Measurements from ENCODE around the gene FAM9A.
"Not testable (repeated sequence)": the region's sequence is repeated elsewhere in the genome, so short reads cannot be mapped to it uniquely, and the experiment has no call there.

Gene FAM9A

GRCh38 chrX:8783097-8783713 is 18.0 kb downstream of the FAM9A start:
- TF ChIP-seq CTCF (conservative IDR thresholded peaks at IDR 0.05; ENCODE audit: low read depth, low read length), result peak; percentile 44
- no peak overlapping the region for H3K4me3 ChIP-seq (ENCODE audit: low read depth, low read length)
- peak; percentile 12 for DNase-seq (ENCODE audit: low read depth)

GRCh38 chrX:8782595-8782994 is 18.6 kb downstream of the FAM9A start:
- H3K4me3 ChIP-seq (ENCODE audit: low read depth, low read length), result no peak overlapping the region
- no peak for TF ChIP-seq CTCF (conservative IDR thresholded peaks at IDR 0.05; ENCODE audit: low read depth, low read length)
- DNase-seq (ENCODE audit: low read depth), result no peak

GRCh38 chrX:8781921-8782320 is 19.3 kb downstream of the FAM9A start:
- H3K4me3 ChIP-seq (ENCODE audit: low read depth, low read length); DNase-seq (ENCODE audit: low read depth): not testable (repeated sequence)

- no peak overlapping the region for H3K4me3 ChIP-seq (ENCODE audit: low read depth, low read length)
- TF ChIP-seq CTCF (conservative IDR thresholded peaks at IDR 0.05; ENCODE audit: low read depth, low read length), result no peak
- no peak for DNase-seq (ENCODE audit: low read depth)
These were observed 28.1 kb downstream of the FAM9A start for GRCh38 chrX:8773117-8773516.

GRCh38 chrX:8760021-8760420 is 41.2 kb downstream of the FAM9A start:
- H3K4me3 ChIP-seq (ENCODE audit: low read depth, low read length), result no peak overlapping the region
- no peak for DNase-seq (ENCODE audit: low read depth)
- TF ChIP-seq CTCF (conservative IDR thresholded peaks at IDR 0.05; ENCODE audit: low read depth, low read length), result no peak

GRCh38 chrX:8758706-8759105 is 42.5 kb downstream of the FAM9A start:
- H3K4me3 ChIP-seq (ENCODE audit: low read depth, low read length), result not testable (repeated sequence)
- peak; percentile 1 for DNase-seq (ENCODE audit: low read depth)

- H3K4me3 ChIP-seq (ENCODE audit: low read depth, low read length), result not testable (repeated sequence)
- DNase-seq (ENCODE audit: low read depth), result peak; percentile 2
These were observed 43.4 kb downstream of the FAM9A start for GRCh38 chrX:8757609-8758389.

GRCh38 chrX:8755813-8756212 is 45.4 kb downstream of the FAM9A start:
- no peak for TF ChIP-seq CTCF (conservative IDR thresholded peaks at IDR 0.05; ENCODE audit: low read depth, low read length)
- H3K4me3 ChIP-seq (ENCODE audit: low read depth, low read length), result no peak overlapping the region
- no peak for DNase-seq (ENCODE audit: low read depth)

Measured in choroid plexus epithelial cell (primary cell).